CD4-positive, alpha-beta T cell (primary cell): ENCODE results near the gene ENAH. TPM values are rescaled to one million over a fixed set of nuclear protein-coding genes. Genes with fewer than 3 reads are reported as not detected.

ENCODE experiments used
- ATAC-seq: fragments of 200-7000 bp; cut with Tn5 transposase; one replicate; pipeline ENCODE4 v1.10.0; 2022; ENCODE audit warnings: mild to moderate bottlenecking; ENCODE audit not compliant: poor library complexity
- CTCF ChIA-PET: fragments of 350-600 bp; sonication (Branson Sonifier 250); formaldehyde crosslinking; loops from one replicate; lab custom pipeline; 2021; ENCODE audit warnings: antibody characterized with exemption, inconsistent platforms; lab: Charles Lee
- POLR2A ChIA-PET: fragments of 350-600 bp; sonication (Branson Sonifier 250); formaldehyde crosslinking; loops from one replicate; lab custom pipeline; 2021; ENCODE audit warnings: antibody characterized with exemption, inconsistent platforms; lab: Charles Lee
- DNase-seq, 14 experiments: peaks; one replicate each; pipeline ENCODE4 v3.0.0-alpha.2; 2013 to 2020; ENCODE audit warnings: mixed read lengths in 2 of 14
- H3K27ac ChIP-seq, 2 donors: one replicate each; pipeline versions ENCODE4 v1.5.1 to v1.7.0; 2013; ENCODE audit warnings: low read length in 2 of 2, low read depth in 1 of 2, mild to moderate bottlenecking in 1 of 2
- H3K27me3 ChIP-seq, 2 experiments: 1 replicate in 1 of 2; 2 replicates in 1 of 2; pipeline versions ENCODE4 v1.6.1 to v1.7.0; 2013; ENCODE audit warnings: low read length in 2 of 2, control low read depth in 1 of 2, mild to moderate bottlenecking in 1 of 2, moderate library complexity in 1 of 2; ENCODE audit not compliant: insufficient read depth in 2 of 2, control insufficient read depth in 1 of 2
- H3K36me3 ChIP-seq: one replicate; pipeline ENCODE4 v1.6.1; 2013; ENCODE audit warnings: low read length, control low read depth; ENCODE audit not compliant: insufficient read depth
- H3K4me1 ChIP-seq: one replicate; pipeline ENCODE4 v1.6.1; 2013; ENCODE audit warnings: low read length, control low read depth; ENCODE audit not compliant: insufficient read depth
- H3K4me3 ChIP-seq: one replicate; pipeline ENCODE4 v1.5.1; 2013; ENCODE audit warnings: mild to moderate bottlenecking, low read length, moderate library complexity
- H3K9me3 ChIP-seq, 2 experiments: 1 replicate in 1 of 2; 2 replicates in 1 of 2; pipeline versions ENCODE4 v1.6.1 to v1.7.0; 2013; ENCODE audit warnings: low read length in 2 of 2, mild to moderate bottlenecking in 2 of 2, control low read depth in 1 of 2, moderate library complexity in 1 of 2; ENCODE audit not compliant: control insufficient read depth in 1 of 2, insufficient read depth in 1 of 2
- H3K27ac Mint-ChIP-seq: one replicate; pipeline ENCODE4 v1.8.0; 2020; ENCODE audit warnings: mixed read lengths
- H3K27me3 Mint-ChIP-seq: one replicate; pipeline ENCODE4 v1.8.0; 2021; ENCODE audit warnings: mixed read lengths
- H3K36me3 Mint-ChIP-seq: one replicate; pipeline ENCODE4 v1.8.0; 2021; ENCODE audit warnings: low read depth, mixed read lengths
- H3K4me1 Mint-ChIP-seq: one replicate; pipeline ENCODE4 v1.8.0; 2021; ENCODE audit warnings: low read depth, mixed read lengths
- H3K4me3 Mint-ChIP-seq: one replicate; pipeline ENCODE4 v1.8.0; 2020; ENCODE audit warnings: mild to moderate bottlenecking, mixed read lengths
- H3K9me3 Mint-ChIP-seq: one replicate; pipeline ENCODE4 v1.8.0; 2020; ENCODE audit warnings: mixed read lengths
- CTCF ChIP-seq: fragments of 200-600 bp; IDR thresholded peaks from one replicate; pipeline ENCODE4 v1.8.0; 2022; ENCODE audit warnings: antibody characterized with exemption, mild to moderate bottlenecking
- intact Hi-C, 2 experiments: fragments of 100-400 bp; cut with DNase I in 1 of 2; cut with micrococcal nuclease in 1 of 2; formaldehyde crosslinking; loops; one replicate each; pipeline versions ENCODE4 v1.15.1 to v1.9.0; 2023 to 2025; cut with DNase I, micrococcal nuclease
- total RNA-seq, 174 experiments: library from RNA in 2 of 174; stranded (reverse) in 2 of 174; gene quantifications; one replicate each; pipeline ENCODE4 v1.2.3 and lab custom pipeline; 2021 to 2026

Gene ENAH
- total RNA-seq, 2 experiments from 2014 or later, result not detected

GRCh38 chr1:225533238-225533637, 119.7 kb downstream of the ENAH start:
- Histone ChIP-seq H3K9me3 (no peaks in the 10 kb centered on the region), H3K27me3 (peaks cover 8 to 15% of the 10 kb centered on the region in 2 experiments), H3K4me3 (no peak overlapping the region), H3K27ac (no peak overlapping the region), H3K4me1 (no peaks in the 10 kb centered on the region), H3K36me3 (no peaks in the 10 kb centered on the region)
- ATAC-seq (no peak), DNase-seq (no peak)
- ChIA-PET CTCF (no interaction called here), POLR2A (no interaction called here)
- Mint-ChIP-seq H3K27me3 (peaks cover 33% of the 10 kb centered on the region), H3K9me3 (no peaks in the 10 kb centered on the region), H3K36me3 (no peaks in the 10 kb centered on the region), H3K27ac (no peak overlapping the region), H3K4me3 (no peak overlapping the region), H3K4me1 (no peaks in the 10 kb centered on the region)
- TF ChIP-seq CTCF, result no peak
- intact Hi-C loops, result no loop called here

- no peak for TF ChIP-seq CTCF
- H3K27me3 Mint-ChIP-seq, result peaks cover 33% of the 10 kb centered on the region
- intact Hi-C loops, result no loop called here
- H3K9me3 Mint-ChIP-seq, result no peaks in the 10 kb centered on the region
- CTCF ChIA-PET, result no interaction called here
- Histone ChIP-seq H3K4me3 (no peak overlapping the region), H3K27me3 (peaks cover 8 to 15% of the 10 kb centered on the region in 2 experiments), H3K4me1 (no peaks in the 10 kb centered on the region), H3K9me3 (no peaks in the 10 kb centered on the region), H3K27ac (no peak overlapping the region), H3K36me3 (no peaks in the 10 kb centered on the region)
- POLR2A ChIA-PET, result no interaction called here
- no peak for ATAC-seq
- no peak overlapping the region for H3K27ac Mint-ChIP-seq
- no peaks in the 10 kb centered on the region for H3K4me1 Mint-ChIP-seq
- DNase-seq, result no peak
- H3K36me3 Mint-ChIP-seq, result no peaks in the 10 kb centered on the region
- H3K4me3 Mint-ChIP-seq, result no peak overlapping the region
Measured at GRCh38 chr1:225532240-225532944, 120.5 kb downstream of the ENAH start.

GRCh38 chr1:225529726-225530125, 123.2 kb downstream of the ENAH start:
- H3K27me3 ChIP-seq, result peaks cover 8 to 15% of the 10 kb centered on the region in 2 experiments
- Mint-ChIP-seq H3K4me3 (no peak overlapping the region), H3K36me3 (no peaks in the 10 kb centered on the region), H3K27ac (no peak overlapping the region), H3K4me1 (no peaks in the 10 kb centered on the region), H3K27me3 (peaks cover 24% of the 10 kb centered on the region), H3K9me3 (no peaks in the 10 kb centered on the region)
- ATAC-seq, result no peak
- ChIA-PET POLR2A (no interaction called here), CTCF (no interaction called here)
- no peak for TF ChIP-seq CTCF
- no peaks in the 10 kb centered on the region for H3K4me1 ChIP-seq
- H3K27ac ChIP-seq, result no peak overlapping the region
- DNase-seq, result no peak
- no peaks in the 10 kb centered on the region for H3K9me3 ChIP-seq
- no peak overlapping the region for H3K4me3 ChIP-seq
- no peaks in the 10 kb centered on the region for H3K36me3 ChIP-seq
- intact Hi-C loops, result no loop called here
